Activated naive CD4-positive, alpha-beta T cell treated with anti-CD3 and anti-CD28 coated beads, Interleukin-2, amount 50 U/mL, for 24 hours (primary cell): ENCODE measurements around the gene NCDN.

Experiments
- H3K27ac Mint-ChIP-seq: one replicate; pipeline ENCODE4 v1.8.0; 2021; ENCODE audit warnings: mild to moderate bottlenecking, mixed read lengths
- H3K27me3 Mint-ChIP-seq: one replicate; pipeline ENCODE4 v1.8.0; 2021; ENCODE audit warnings: mixed read lengths
- H3K36me3 Mint-ChIP-seq: one replicate; pipeline ENCODE4 v1.8.0; 2021; ENCODE audit warnings: mixed read lengths
- H3K4me1 Mint-ChIP-seq: one replicate; pipeline ENCODE4 v1.8.0; 2021; ENCODE audit warnings: mixed read lengths
- H3K4me3 Mint-ChIP-seq: one replicate; pipeline ENCODE4 v1.8.0; 2021; ENCODE audit warnings: mild to moderate bottlenecking, mixed read lengths
- H3K9me3 Mint-ChIP-seq: one replicate; pipeline ENCODE4 v1.8.0; 2021; ENCODE audit warnings: mixed read lengths

Gene NCDN

GRCh38 chr1:35615440-35615839 is 57.8 kb downstream of the NCDN start:
- peaks cover 10% of the 10 kb centered on the region for H3K36me3 Mint-ChIP-seq
- H3K4me1 Mint-ChIP-seq = peaks cover 35% of the 10 kb centered on the region
- H3K4me3 Mint-ChIP-seq = no peak overlapping the region
- H3K27ac Mint-ChIP-seq = no peak overlapping the region
- no peaks in the 10 kb centered on the region for H3K9me3 Mint-ChIP-seq
- no peaks in the 10 kb centered on the region for H3K27me3 Mint-ChIP-seq
